Neural cell (in vitro differentiated cells): ENCODE data around the gene FAM177B.

Source experiments
- CTCF ChIP-seq: fragments of 450-650 bp; IDR thresholded peaks from 2 replicates; pipeline ENCODE4 v1.5.1; 2014; ENCODE audit warnings: antibody characterized with exemption, mild to moderate bottlenecking, moderate library complexity; ENCODE audit not compliant: poor library complexity, severe bottlenecking
- EZH2 ChIP-seq: fragments of 200-600, 300-800 bp; shearing (Covaris generic), sonication (generic); IDR thresholded peaks from 2 replicates; pipeline ENCODE4 v1.6.1; 2014; ENCODE audit warnings: antibody characterized with exemption, low read length, borderline replicate concordance, mild to moderate bottlenecking; ENCODE audit not compliant: insufficient read depth, poor library complexity, severe bottlenecking
- POLR2AphosphoS5 ChIP-seq: IDR thresholded peaks from 2 replicates; pipeline ENCODE4 v1.6.1; 2012
- REST ChIP-seq: IDR thresholded peaks from 2 replicates; pipeline ENCODE4 v1.6.1; 2012; ENCODE audit warnings: borderline replicate concordance

- TF ChIP-seq CTCF (peak; percentile 27), REST (peak; percentile 44), POLR2AphosphoS5 (peak; percentile 56), EZH2 (no peak)
These were observed 23.7 kb upstream of the FAM177B start for GRCh38 chr1:222713091-222713961.
